ENCODE measurements around the gene TUBG1.
A peak's percentile ranks its signal among the peaks of the same experiment; 100 is the strongest.

The TUBG1 gene

GRCh38 chr17:42571435-42572225, 37.9 kb upstream of the TUBG1 start:
- no peak overlapping the region for H3K4me3 ChIP-seq (ENCODE audit: low read length)
- no peak for DNase-seq (ENCODE audit: low read depth)
- TF ChIP-seq CTCF (conservative IDR thresholded peaks at IDR 0.05; ENCODE audit: low read depth, low read length) = no peak

DNA sequence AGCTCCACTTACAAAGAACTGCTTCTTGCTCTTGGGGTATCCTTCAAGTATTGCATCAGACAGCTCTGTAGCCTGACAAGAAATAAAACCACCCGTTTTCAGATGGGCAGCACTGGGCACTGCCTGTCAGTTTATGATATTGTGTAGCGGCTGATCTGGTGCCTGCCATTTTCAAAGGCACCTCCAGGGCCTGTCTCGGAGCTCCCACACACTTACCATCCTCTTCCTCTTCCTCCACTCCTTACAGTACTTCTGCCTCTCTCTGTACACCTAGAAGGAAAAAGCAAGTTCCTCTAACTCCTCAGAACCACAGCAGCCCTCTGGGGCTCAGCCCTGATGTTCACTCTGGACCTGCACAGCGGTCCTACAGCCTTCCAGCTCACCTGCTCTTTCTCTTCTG, 36.4 kb upstream of the TUBG1 start:
- TF ChIP-seq CTCF (conservative IDR thresholded peaks at IDR 0.05; ENCODE audit: low read depth, low read length) = no peak
- DNase-seq (ENCODE audit: low read depth) = no peak
- no peak overlapping the region for H3K4me3 ChIP-seq (ENCODE audit: low read length)

DNA sequence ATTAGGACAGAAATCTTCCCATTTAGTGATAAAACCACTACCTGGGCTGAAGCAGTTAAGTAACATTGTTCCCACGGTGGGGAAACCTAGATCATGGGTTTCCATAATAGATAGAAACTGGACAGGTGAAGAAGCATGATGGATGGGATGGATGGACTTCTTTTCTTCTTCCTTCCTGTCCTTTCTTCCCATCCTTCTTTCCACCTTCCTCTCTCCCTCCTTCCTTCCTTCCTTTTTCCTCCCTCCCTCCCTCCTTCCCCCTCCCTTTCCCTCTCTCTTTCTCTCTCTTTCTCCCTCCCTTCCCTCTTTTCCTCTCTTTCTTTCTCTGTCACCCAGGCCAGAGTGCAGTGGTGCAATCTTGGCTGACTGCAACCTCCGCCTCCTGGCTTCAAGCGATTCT, 35.0 kb upstream of the TUBG1 start:
- TF ChIP-seq CTCF (conservative IDR thresholded peaks at IDR 0.05; ENCODE audit: low read depth, low read length) = no peak
- no peak overlapping the region for H3K4me3 ChIP-seq (ENCODE audit: low read length)

DNA sequence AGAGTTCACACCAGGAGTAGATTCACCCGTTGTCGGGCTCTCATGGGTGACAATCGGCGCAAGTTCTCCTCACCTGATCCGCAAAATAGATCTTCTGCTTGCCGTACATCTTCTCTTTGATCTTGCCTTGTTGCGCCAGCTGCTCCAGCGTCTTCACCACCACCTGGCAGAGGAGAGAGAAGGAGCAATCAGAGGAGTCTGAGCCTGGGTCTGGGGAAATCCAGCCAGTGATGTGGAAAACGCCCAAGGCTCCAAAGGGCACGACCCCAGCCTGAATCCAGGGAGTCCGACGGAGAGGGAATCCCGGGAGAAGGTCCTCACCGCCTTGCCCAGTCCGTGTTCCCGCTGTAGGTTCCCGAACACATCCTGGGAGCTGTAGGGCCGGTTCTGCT, 32.3 kb upstream of the TUBG1 start:
- DNase-seq (ENCODE audit: low read depth) = no peak
- peak overlapping the region; percentile 66 for H3K4me3 ChIP-seq (ENCODE audit: low read length)
- TF ChIP-seq CTCF (conservative IDR thresholded peaks at IDR 0.05; ENCODE audit: low read depth, low read length) = no peak

More for the DNA sequence above, 35.0 kb upstream of the TUBG1 start:
- no peak for DNase-seq (ENCODE audit: low read depth)

- peak within 1 kb of the TSS; percentile 66 for H3K4me3 ChIP-seq (ENCODE audit: low read length)
- TF ChIP-seq CTCF (conservative IDR thresholded peaks at IDR 0.05; ENCODE audit: low read depth, low read length) = peak; percentile 41
- peak; percentile 73 for DNase-seq (ENCODE audit: low read depth)
Observed at GRCh38 chr17:42577532-42578281, 31.8 kb upstream of the TUBG1 start, which contains the start of gene PSMC3IP. TSS of gene PSMC3IP (minus strand) at chr17:42577729. CDS start at chr17:42577686, 43 bp downstream.

- peak overlapping the region; percentile 66 for H3K4me3 ChIP-seq (ENCODE audit: low read length)
- TF ChIP-seq CTCF (conservative IDR thresholded peaks at IDR 0.05; ENCODE audit: low read depth, low read length) = peak; percentile 83
- no peak for DNase-seq (ENCODE audit: low read depth)
Observed at GRCh38 chr17:42578282-42578869, 31.1 kb upstream of the TUBG1 start.
